GM19395 (cell line): ENCODE results near the gene SELENOM.

Source experiments
- ATAC-seq: cut with Tn5 transposase; IDR thresholded peaks from one replicate; pipeline ENCODE4 v1.9.1; 2021; ENCODE audit warnings: mild to moderate bottlenecking, moderate library complexity; ENCODE audit not compliant: unreplicated experiment

Gene SELENOM

DNA sequence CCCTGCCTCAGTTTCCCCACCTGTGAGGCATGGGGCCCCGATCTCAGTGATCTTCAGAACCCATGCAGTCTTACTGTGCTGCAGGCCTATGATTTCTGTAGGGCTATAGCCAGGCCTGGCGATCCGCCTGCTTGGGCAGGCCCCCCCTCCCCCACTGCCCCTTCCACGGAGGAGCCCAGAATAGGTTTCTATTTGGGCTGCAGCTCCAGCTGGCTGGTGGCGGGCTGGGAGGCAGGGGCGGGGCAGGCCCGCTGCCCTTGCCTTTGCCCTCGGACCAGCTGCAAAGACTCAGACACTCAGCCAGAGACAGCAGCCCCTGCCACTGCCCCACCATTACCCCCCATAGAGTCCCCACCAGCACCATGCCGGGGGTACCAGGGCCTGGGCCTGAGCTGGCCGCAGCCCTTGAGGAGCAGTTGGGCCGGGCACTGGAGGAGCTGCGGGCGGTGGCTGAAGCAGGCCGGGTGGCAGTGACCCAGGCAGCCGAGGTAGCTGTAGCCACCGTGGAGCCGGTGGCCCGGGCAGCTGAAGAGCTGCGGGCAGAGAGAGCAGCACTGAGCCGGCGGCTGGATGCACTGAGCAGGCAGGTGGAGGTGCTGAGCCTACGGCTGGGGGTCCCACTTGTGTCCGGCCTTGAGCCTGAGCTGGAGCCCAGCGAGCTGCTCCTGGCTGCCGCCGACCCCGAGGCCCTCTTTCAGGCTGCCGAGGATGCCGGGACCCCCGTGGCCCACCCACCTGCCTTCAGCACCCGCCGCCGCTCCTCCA lies 14.1 kb downstream of the SELENOM start:
- no peak for ATAC-seq

DNA sequence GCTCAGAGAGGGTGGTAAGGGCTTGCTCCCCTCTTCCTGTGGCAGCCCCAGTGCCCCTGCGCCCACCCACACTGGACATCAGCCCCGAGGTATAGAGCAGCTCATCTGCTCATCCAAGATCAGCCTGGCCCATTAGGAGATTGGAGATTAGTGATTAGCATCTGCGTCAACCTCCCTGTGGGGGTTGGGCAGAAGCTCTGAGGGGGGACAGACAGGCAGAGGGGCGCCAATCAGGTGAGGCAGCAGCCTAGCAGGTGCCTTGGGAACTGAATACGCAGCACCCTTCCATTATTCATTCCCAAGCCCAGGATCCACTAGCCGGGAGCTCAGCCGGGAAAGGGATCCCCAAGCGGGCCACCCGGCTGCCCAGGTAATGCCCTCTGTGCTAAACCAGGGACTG lies 15.2 kb downstream of the SELENOM start:
- ATAC-seq, result no peak

DNA sequence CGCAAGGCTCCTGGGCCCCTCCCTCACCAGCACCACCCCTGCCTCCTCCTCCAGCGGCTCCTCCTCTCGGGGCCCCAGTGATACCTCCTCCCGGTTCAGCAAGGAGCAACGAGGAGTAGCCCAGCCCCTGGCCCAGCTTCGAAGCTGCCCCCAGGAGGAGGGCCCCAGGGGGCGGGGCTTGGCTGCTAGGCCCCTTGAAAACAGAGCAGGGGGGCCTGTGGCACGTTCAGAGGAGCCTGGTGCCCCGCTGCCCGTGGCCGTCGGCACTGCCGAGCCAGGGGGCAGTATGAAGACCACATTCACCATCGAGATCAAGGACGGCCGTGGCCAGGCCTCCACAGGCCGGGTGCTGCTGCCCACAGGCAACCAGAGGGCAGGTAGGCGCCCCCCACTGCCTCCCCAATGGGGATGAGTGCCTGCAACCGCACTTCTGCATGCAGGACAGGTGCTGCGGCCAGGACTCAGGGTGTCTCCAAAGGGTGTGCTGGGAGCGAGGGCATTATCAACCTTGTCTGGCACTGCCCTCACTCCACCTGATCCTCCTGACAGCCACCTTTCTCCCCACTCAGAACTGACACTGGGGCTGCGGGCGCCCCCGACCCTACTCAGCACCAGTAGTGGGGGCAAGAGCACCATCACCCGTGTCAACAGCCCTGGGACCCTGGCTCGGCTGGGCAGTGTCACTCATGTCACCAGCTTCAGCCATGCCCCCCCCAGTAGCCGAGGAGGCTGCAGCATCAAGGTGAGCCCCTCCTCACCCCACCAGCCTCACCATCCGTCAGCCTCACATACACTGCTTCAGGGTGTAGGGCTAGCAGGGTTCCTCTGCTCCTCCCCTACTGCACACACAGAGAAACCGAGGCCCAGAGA lies 16.0 kb downstream of the SELENOM start:
- no peak for ATAC-seq

DNA sequence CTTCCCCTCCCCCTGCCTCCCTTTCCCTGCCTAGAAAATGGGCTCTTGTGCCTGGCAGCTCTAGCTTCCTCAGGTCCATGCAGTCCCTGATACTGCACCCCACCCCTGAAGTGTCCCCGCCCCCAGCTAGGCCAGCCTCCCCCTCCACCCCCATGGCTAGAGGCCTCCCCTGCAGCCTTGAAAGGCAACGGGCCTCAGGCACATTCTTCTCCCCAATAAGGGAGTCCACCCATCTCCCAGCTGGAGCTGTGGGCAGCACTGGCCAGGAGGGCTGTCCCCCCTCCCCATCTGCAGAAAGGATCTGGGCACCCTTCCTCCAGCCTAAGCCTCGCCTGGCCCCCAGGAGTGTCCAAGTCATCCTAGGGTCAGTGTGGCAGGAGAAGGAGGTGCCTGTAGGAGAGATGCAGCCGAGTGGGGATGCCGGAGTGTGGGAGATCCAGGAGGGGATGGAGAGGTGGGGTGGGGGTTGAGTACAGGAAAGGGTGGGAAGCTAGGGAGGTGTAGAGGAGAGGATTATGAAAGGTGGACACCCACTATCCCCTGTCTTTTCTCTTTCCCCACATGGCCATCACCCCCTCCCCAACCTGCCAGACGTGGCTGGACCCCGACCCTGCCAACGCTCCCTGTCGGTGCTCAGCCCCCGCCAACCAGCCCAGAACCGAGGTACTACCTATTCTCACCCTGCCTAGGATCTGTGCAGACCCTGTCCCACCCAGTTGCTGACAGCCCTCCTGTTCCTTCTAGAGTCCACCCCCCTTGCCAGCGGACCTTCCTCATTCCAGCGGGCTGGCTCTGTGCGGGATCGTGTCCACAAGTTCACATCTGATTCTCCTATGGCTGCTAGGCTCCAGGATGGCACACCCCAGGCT lies 16.9 kb downstream of the SELENOM start:
- ATAC-seq, result no peak

DNA sequence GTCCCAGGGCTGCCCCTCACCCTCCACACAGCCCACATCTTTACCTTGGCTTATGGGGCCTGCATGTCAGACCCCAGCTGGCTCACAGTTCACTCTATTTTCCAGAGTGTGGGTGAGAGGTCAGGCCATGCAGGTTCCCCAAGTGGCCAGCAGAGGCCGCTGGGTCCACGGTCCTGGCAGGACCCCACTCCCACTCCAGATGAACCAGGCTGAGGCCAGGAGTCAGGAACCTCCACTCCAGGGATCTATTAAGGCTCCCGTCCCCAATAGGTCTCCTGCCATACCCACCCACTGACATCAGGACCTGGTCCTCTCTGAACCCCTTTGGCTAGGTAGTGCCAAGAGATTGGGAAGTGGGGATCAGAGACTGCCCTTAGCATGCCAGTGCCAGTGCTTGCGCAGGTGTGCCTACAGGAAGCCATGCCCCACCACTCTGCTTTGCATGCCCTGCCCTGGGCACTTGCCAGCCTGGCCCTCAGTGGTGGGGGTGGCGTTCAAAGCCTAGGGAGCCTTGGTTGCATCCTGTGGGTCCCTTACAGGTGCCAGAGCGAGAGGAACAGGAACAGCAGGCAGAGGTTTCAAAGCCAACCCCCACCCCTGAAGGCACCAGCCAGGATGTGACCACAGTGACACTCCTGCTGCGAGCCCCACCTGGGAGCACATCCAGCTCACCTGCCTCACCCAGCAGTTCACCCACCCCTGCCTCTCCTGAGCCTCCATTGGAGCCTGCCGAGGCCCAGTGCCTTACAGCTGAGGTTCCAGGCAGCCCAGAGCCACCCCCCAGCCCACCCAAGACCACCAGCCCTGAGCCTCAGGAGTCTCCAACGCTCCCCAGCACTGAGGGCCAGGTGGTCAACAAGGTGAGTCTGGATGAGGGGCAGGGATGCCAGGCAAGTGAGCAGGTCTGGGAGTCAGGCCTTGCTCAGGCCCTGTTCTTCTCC lies 17.9 kb downstream of the SELENOM start:
- no peak for ATAC-seq

DNA sequence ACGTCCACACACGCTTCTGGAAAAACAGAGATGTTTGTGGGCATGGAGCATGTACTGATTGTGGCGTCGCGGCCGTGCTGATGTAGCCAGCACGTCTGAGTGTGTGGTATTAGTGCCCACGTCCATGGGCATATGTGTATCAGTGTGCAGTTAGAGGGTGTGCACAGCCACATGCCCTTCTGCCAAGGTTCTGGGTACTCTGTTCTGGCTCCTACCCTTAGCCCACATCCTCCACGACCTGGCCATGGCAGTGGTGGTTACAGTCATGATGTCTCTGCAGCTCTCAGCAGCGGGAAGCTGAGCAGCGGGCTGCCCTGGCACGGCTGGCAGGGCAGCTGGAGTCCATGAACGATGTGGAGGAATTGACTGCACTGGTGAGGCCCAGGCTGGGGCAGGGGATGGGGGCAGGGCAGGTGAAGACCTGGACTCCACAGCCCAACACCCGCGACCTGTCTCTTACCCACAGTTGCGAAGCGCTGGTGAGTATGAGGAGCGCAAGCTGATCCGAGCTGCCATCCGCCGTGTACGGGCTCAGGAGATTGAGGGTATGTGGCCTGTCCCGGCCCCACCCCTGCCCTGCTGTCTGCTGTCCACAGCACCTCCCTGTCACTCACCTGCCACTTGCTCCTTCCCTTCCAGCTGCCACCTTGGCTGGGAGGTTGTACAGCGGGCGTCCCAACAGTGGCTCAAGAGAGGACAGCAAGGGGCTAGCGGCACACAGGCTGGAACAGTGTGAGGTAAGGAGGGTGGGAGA lies 19.0 kb downstream of the SELENOM start:
- ATAC-seq, result no peak

DNA sequence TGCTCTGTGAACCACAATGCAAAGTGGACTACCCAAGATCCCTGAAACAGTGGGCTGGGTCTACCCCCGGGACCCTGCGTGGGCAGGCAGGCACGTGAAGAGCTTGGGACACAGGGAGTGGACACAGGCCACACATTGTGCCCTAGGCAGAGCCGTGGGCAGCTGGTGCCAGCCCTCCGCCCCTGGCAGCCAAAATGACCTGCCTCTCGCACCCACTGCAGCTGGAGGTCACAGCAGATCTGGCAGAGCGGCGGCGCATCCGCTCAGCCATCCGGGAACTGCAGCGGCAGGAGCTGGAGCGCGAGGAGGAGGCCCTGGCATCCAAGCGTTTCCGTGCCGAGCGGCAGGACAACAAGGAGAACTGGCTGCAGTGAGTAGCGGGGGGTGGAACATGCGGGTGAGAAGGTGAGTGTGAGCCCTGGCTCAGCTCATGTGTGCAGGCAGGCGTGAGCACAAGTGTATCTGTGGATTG lies 19.6 kb downstream of the SELENOM start:
- no peak for ATAC-seq

DNA sequence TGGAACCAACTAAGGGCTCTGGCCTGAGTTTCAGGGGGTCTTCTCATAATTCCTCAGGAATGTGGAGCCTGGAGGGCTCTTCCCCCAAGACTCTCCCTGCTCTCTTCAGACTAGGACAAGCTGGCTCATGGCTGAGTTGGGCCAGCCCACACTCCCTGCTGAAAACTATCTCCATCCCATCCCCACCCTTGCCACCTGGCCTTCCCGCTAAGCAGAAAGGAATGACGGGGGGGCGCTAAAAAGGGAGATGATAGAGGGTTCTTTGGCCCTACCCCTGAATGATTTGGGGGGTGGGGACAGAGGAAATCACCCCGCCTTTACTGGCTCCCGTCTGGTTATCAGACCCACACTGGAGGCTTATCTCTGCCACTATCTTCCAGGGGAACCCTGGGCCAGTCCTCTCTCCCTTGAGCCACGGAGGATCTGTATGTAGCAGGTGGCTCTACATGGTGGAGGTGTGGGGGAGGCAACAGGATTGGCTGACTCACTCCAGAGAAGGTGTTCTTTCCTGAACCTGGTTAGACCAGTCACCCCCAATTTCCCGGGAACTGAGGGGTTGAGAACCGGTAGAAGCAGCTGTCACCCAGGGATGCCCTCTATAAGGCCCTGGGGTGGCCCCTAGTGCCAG lies 20.6 kb downstream of the SELENOM start:
- ATAC-seq, result no peak

DNA sequence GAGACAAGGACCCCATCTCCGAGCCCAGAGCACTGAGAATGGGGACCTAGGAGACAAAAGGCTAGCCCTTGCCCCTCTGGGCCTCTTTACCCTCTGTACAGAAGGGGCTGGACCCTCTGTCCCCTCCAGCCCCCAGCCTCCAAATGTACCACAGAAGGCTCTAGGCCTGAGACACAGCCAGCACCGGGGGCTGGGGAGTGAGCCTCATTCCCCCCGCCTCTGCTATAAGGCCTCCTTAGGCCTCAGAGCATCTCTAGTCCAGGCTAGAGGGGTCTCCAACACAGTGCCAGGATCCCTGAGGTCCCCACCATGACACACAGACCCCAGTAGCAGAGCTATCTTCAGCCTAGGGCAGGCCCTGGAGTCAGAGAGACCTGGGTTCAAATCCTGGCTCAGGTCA lies 21.4 kb downstream of the SELENOM start:
- no peak for ATAC-seq

DNA sequence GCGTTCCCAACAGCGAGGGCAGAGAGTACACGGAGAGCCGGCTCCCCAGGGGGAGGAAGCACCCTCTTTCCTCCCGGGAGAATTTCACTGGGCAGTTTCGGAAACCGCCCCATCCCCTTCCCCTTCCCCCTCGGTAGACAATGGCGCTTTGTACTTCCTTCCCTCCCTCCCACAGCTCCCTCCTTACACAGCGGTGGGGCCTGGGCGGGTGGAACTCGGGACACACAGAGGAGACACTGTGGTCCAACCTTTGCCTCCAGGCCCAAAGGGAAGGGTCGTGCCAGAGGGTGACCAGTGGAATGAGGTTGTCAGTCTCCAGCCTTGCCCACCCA lies 21.9 kb downstream of the SELENOM start:
- no peak for ATAC-seq

DNA sequence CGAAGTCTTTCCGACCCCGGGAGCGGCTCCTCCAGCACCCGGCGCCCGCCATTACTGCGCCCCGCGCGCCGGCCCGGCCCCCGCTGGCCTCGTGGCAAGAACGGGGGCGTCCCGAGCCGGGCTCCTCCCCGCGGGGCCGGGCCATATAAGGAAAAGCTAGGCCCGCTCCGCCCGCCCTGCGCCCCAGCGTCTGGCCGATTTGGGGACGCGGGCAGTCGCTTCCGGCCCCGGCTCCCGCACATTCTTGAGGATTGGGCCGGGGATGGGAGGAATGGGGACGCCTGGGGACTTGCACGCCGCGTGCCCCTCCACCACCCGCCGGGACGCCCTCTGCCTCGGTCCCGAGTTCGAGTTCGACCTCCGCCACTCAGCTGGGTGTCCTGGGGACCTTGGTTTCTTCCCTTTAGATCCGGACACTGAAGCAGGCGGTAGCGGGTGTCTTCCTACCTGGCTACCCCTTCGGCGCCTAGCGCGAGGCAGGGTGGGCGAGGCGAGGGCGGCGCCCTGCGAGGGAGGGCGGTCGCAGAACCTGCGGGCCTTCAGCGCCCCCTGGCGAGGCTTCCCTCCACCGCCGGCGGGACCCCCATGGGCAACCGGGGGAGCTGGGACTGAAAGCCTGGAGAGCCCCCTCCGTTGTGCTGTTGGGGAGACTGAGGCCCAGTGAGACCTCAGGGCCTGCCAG lies 22.4 kb downstream of the SELENOM start:
- ATAC-seq, result peak; percentile 54

DNA sequence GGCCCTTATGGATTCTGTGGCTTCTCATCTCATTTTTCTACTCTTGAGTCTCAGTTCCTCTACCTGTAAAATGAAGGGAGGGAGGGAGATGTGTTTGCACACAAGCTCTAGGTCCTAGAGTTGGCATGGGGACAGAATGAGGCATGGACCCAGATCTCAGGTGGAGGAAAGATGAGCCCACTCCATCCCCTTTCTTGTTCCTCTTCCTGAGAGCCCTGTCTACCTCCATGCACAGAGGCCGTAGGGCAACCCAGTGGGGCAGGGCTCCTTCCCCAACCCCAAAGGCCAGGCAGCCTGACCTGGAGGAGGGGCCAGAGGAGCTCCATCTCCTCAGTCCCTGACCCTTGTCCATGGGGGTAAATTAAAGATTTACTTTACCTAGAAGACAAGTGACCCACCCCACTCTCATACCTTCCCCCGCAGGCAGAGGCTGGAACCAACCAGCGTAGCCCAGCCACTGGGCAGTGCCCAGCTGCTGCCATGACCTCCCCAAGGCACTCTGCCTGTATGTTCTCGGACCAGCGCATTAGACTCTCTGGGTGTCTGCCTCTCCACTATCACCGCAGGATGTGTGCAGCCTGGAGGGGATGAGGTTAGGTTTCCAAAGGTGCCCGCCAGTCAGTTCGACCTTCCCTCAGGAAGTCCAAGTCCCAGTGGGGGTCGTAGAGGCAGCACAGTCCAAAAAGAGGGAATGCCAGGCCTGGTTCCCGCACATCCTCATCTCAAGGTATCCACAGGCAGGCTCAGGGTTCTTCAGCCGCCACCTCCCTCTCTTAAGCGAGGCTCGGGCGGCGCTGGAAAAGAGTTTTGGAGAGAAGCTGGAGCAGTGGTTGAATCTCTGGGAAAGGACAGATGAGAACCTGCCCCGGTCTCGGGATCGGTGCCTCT lies 23.2 kb downstream of the SELENOM start:
- ATAC-seq, result peak; percentile 12

DNA sequence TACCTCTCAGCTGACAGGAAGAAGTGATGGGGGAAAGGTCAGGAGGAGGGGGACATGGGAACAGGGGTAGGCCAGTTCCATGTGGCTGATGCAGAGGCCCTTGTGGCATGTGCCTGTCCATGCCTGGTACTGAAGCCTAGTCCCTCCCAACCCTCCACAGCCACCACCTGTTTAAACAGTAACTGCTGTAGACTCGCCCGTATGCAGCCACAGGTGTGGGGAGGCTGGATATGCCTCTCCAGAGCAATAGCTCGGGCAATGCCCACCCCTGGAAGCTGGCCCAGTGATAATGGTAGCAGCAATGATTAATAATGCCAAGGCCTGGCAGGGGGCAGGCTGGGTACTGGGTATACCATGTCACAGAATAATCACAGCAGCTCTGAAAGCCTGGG lies 24.0 kb downstream of the SELENOM start:
- ATAC-seq, result no peak

DNA sequence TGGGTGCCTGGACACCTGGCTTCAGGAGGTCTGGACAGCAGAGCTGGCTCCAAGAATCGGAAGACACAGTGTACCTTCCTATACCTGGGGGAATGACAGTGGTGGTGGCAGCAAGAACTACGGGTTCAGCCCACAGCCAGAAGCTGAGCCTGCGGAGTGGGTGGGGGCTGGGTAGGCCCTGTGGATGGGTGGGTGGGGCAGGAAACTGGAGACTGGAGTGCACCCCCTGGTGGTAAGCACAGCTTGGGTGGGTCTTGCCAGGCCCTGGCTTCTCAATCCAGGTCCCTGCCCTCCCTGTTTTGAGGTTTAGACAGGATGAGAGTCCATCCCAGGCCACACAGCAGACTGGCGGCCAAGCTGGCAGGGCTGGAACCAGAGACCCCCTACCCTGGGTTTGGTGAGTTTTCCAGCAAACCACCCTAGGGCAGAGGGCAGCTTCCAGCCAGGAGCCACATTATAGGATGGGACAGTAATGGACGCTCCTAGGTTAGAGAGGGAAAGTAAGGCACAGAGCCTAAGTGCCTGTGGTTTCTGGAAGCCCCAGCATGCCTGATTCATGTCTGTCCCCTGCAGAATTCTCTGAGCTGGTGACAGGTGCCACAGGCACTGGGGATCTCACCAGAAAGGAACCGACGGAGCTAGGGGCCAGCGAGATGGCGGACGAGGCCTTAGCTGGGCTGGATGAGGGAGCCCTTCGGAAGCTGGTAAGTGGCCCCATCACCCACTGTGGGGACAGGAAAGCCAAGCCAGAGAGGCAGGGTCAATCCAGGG lies 24.6 kb downstream of the SELENOM start:
- no peak for ATAC-seq

DNA sequence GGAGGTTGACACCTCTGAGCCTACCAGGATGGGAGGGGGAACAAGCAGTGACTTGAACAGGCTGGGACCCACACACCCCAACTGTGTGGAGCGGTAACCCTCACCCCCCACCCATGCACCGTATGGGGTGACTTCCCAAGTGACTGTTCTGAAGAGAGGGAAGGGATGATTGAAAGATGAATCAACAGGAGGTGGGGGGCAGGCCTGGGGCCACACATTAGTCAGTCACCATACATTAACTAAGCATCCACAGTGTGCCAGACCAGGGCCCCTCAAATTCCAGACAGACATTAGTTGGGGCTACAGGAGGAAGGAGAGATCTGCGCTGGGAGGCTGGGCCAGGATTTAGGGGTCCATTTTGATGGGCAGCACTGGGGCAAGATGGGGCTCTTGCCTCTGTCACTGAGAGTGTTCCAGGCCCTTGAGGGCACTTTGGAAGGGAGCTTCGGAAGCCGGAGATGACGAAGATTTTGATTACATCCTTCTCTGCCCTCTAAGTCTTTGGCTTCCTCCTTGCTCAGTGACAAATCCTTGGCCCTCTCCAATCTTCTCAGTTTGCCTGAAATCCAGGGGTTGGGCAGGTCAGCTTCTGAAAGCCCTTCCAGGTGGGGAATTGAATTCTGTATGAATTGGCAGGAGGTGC lies 25.3 kb downstream of the SELENOM start:
- no peak for ATAC-seq
